Body of pancreas (tissue), 4 donors: ENCODE data around the gene CDC42EP1.

Experiments used
- POLR2A ChIP-seq, 3 donors: fragments of 450-650 bp; IDR thresholded peaks; one replicate each; pipeline ENCODE4 v1.6.1; 2016; ENCODE audit warnings: antibody characterized with exemption in 3 of 3, mild to moderate bottlenecking in 2 of 3
- TF ChIP-seq, protein P1 (sequence below), 7 experiments: fragments of 450-650 bp in 4 of 7; fragments of 200-600 bp in 3 of 7; sonication (generic) in 3 of 7; IDR thresholded peaks; one replicate each; pipeline ENCODE4 v1.5.1; 2016 to 2019; ENCODE audit warnings: antibody characterized with exemption in 7 of 7

GRCh38 chr22:37525073-37525745, 35.1 kb upstream of the CDC42EP1 start:
- TF ChIP-seq, protein P1, sequence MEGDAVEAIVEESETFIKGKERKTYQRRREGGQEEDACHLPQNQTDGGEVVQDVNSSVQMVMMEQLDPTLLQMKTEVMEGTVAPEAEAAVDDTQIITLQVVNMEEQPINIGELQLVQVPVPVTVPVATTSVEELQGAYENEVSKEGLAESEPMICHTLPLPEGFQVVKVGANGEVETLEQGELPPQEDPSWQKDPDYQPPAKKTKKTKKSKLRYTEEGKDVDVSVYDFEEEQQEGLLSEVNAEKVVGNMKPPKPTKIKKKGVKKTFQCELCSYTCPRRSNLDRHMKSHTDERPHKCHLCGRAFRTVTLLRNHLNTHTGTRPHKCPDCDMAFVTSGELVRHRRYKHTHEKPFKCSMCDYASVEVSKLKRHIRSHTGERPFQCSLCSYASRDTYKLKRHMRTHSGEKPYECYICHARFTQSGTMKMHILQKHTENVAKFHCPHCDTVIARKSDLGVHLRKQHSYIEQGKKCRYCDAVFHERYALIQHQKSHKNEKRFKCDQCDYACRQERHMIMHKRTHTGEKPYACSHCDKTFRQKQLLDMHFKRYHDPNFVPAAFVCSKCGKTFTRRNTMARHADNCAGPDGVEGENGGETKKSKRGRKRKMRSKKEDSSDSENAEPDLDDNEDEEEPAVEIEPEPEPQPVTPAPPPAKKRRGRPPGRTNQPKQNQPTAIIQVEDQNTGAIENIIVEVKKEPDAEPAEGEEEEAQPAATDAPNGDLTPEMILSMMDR (IDR thresholded peaks at IDR 0.05) = no peak
- TF ChIP-seq POLR2A (IDR thresholded peaks at IDR 0.05) = no peak
